Chondrocyte (in vitro differentiated cells): ENCODE measurements around the gene GARIN5A. TPM values are rescaled to one million over a fixed set of nuclear protein-coding genes. Genes with fewer than 3 reads are reported as not detected.
A peak's percentile ranks its signal among the peaks of the same experiment; 100 is the strongest.

Source experiments
- DNase-seq: peaks from one replicate; pipeline ENCODE4 v3.0.0; 2021; ENCODE audit warnings: mixed read lengths, low spot score
- H3K27ac Mint-ChIP-seq: one replicate; pipeline ENCODE4 v1.8.0; 2021; ENCODE audit warnings: mild to moderate bottlenecking, moderate library complexity, mixed read lengths; ENCODE audit not compliant: unreplicated experiment
- H3K27me3 Mint-ChIP-seq: 2 replicates; pipeline ENCODE4 v1.8.0; 2021; ENCODE audit warnings: low read depth, mixed read lengths
- H3K36me3 Mint-ChIP-seq: 2 replicates; pipeline ENCODE4 v1.8.0; 2021; ENCODE audit warnings: low read depth, mixed read lengths
- H3K4me1 Mint-ChIP-seq: 2 replicates; pipeline ENCODE4 v1.8.0; 2021; ENCODE audit warnings: low read depth, mild to moderate bottlenecking, mixed read lengths
- H3K4me3 Mint-ChIP-seq: one replicate; pipeline ENCODE4 v1.8.0; 2021; ENCODE audit warnings: mild to moderate bottlenecking, moderate library complexity, mixed read lengths; ENCODE audit not compliant: unreplicated experiment
- H3K9me3 Mint-ChIP-seq: 2 replicates; pipeline ENCODE4 v1.8.0; 2021; ENCODE audit warnings: low read depth, mixed read lengths
- CTCF ChIP-seq: fragments of 200-600 bp; sonication (generic); IDR thresholded peaks from 2 replicates; pipeline ENCODE4 v1.5.0; 2021; ENCODE audit warnings: antibody characterized with exemption, mild to moderate bottlenecking, moderate library complexity
- total RNA-seq: library from RNA; stranded (reverse); gene quantifications from 3 replicates; pipeline ENCODE4 v1.2.1, GENCODE V29; 2021

The GARIN5A gene
- total RNA-seq, 1 donor from 2014 or later = 1.9 TPM

DNA sequence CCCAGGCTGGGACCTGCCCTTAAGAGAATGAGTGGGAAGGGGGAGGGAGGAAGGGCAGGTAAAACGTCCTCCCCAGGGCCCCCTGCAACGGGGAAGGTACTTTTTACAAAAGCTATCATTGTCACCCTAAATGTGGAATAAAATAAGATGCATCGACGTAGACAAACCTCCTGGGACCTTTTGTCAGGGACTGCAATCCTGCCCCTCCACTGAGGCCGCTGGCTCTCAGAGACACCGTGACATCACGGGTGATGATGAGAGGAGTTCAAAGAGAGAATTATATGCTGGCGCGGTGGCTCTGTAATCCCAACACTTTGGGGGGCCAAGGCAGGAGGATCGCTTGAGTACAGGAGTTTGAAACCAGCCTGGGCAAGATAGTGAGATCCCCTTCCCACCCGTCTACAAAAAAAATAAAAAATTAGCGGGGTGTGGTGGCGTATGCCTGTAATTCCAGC, 45.7 kb downstream of the GARIN5A start:
- H3K4me3 Mint-ChIP-seq = peak overlapping the region; percentile 81
- no peaks in the 10 kb centered on the region for H3K9me3 Mint-ChIP-seq
- peaks cover 15% of the 10 kb centered on the region for H3K27me3 Mint-ChIP-seq
- no peak overlapping the region for H3K27ac Mint-ChIP-seq
- DNase-seq = no peak
- H3K4me1 Mint-ChIP-seq = peaks cover 14% of the 10 kb centered on the region
- no peaks in the 10 kb centered on the region for H3K36me3 Mint-ChIP-seq
- TF ChIP-seq CTCF = no peak

GRCh38 chr19:50428772-50429463, 47.7 kb downstream of the GARIN5A start:
- peaks cover 14% of the 10 kb centered on the region for H3K4me1 Mint-ChIP-seq
- H3K27ac Mint-ChIP-seq = no peak overlapping the region
- H3K36me3 Mint-ChIP-seq = no peaks in the 10 kb centered on the region
- no peak overlapping the region for H3K4me3 Mint-ChIP-seq
- no peak for TF ChIP-seq CTCF
- H3K27me3 Mint-ChIP-seq = peaks cover 12% of the 10 kb centered on the region
- DNase-seq = no peak
- H3K9me3 Mint-ChIP-seq = no peaks in the 10 kb centered on the region

DNA sequence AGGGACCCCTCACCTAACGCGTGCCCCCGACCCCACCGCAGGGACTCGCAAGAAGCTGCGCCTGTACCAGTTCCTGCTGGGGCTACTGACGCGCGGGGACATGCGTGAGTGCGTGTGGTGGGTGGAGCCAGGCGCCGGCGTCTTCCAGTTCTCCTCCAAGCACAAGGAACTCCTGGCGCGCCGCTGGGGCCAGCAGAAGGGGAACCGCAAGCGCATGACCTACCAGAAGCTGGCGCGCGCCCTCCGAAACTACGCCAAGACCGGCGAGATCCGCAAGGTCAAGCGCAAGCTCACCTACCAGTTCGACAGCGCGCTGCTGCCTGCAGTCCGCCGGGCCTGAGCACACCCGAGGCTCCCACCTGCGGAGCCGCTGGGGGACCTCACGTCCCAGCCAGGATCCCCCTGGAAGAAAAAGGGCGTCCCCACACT, 48.6 kb downstream of the GARIN5A start:
- peaks cover 14% of the 10 kb centered on the region for H3K4me1 Mint-ChIP-seq
- H3K27me3 Mint-ChIP-seq = peaks cover 9% of the 10 kb centered on the region
- H3K4me3 Mint-ChIP-seq = peak overlapping the region; percentile 45
- DNase-seq = no peak
- H3K27ac Mint-ChIP-seq = no peak overlapping the region
- H3K36me3 Mint-ChIP-seq = no peaks in the 10 kb centered on the region
- no peaks in the 10 kb centered on the region for H3K9me3 Mint-ChIP-seq
- TF ChIP-seq CTCF = no peak

DNA sequence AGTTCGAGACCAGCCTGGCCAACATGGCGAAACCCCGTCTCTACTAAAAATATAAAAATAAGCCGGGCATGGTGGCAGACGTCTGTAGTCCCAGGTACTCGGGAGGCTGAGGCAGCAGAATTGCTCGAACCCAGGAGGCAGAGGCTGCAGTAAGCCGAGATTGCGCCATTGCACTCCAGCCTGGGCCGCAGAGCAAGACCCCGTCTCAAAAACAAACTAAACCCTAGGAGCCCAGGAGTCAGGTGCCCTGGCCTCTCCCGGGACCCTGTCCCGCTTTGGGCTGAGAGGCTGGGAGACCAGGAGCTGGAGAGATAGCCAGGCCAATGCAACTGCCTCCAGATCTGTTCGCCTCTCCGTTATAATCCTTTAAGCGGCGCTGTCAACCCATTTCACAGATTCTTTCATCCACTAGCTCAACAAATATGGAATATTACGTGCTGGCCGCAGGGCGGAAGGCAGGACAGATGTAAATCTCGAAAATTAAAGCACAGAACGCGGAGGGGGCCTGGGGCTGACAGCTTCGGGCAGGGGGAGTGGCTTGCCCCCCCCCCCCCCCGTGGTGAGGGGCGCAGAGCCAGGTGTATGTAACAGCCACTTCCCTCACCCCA, 49.2 kb downstream of the GARIN5A start:
- peaks cover 9% of the 10 kb centered on the region for H3K27me3 Mint-ChIP-seq
- H3K27ac Mint-ChIP-seq = no peak overlapping the region
- H3K4me3 Mint-ChIP-seq = no peak overlapping the region
- no peak for DNase-seq
- no peaks in the 10 kb centered on the region for H3K36me3 Mint-ChIP-seq
- H3K9me3 Mint-ChIP-seq = no peaks in the 10 kb centered on the region
- no peak for TF ChIP-seq CTCF
- peaks cover 13% of the 10 kb centered on the region for H3K4me1 Mint-ChIP-seq

- Mint-ChIP-seq H3K36me3 (no peaks in the 10 kb centered on the region), H3K9me3 (no peaks in the 10 kb centered on the region), H3K27me3 (peaks cover 4% of the 10 kb centered on the region), H3K4me3 (no peak overlapping the region), H3K4me1 (no peaks in the 10 kb centered on the region), H3K27ac (no peak overlapping the region)
- no peak for DNase-seq
- TF ChIP-seq CTCF = no peak
These were observed 51.1 kb downstream of the GARIN5A start for GRCh38 chr19:50425581-50425980.
